Measurements from ENCODE around the gene PDLIM4.

PDLIM4 gene

DNA sequence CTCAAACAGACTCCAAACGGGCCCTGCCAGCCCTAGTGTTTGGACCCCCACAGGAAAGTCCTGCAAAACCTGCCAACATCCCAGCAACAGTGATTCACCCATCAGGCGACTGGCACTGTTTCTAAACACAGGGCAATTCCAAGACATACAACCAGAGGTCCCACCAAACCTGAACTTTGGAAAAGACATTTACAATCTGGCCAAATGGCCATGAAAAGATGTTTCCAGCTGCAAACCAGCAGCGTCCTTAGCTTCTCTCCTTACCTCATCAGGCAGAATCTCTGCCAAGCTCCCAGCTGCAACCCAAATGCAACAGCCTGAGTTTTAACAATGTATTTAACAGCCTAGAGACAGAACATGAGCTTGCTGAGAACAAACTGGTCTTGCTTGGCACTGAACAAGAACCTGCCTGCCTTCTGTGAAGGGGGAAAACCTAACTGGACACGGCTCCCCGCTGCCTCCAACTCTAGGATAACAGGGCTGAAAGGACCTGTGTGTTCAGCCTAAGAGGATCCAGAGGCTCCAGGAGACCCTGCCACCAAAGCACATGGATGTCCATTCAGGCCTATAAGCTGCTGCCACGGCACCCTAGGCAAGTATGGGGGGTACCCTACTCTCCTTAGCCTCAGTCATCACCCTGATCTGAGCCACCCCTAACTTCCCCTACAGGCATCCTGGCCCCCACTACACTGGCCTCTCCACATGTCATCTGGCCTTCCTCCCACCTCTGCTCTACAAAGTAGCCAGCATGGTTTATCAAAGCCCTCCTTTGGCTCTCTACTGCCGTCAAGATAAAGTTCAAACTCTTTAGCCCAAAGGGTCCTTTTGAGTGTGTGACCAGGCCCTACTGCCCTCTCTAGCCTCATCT, 35.5 kb upstream of the PDLIM4 start:
- no peak overlapping the region for H3K27ac ChIP-seq
- TF ChIP-seq, protein P1, sequence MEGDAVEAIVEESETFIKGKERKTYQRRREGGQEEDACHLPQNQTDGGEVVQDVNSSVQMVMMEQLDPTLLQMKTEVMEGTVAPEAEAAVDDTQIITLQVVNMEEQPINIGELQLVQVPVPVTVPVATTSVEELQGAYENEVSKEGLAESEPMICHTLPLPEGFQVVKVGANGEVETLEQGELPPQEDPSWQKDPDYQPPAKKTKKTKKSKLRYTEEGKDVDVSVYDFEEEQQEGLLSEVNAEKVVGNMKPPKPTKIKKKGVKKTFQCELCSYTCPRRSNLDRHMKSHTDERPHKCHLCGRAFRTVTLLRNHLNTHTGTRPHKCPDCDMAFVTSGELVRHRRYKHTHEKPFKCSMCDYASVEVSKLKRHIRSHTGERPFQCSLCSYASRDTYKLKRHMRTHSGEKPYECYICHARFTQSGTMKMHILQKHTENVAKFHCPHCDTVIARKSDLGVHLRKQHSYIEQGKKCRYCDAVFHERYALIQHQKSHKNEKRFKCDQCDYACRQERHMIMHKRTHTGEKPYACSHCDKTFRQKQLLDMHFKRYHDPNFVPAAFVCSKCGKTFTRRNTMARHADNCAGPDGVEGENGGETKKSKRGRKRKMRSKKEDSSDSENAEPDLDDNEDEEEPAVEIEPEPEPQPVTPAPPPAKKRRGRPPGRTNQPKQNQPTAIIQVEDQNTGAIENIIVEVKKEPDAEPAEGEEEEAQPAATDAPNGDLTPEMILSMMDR (IDR thresholded peaks at IDR 0.05), result no peak
- TF ChIP-seq ZFX (IDR thresholded peaks at IDR 0.05; ENCODE audit: borderline replicate concordance), result no peak

DNA sequence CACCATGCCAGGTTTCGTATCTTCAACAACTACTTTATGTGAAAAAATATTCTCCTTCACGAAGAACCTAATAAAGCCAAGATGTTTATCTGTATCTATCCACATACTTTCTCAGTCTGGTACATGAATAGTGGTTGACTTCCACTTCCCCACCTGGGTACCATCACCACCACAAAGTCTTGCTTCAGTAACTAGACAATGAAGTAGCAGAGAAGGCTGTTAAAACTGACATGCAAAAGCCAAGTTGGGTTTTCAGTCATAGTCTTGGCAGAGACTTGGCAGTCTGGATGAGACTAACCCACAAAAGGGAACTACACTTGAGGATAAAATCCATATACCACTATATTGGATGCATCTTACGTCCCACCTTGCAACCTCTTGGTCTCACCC, 34.9 kb upstream of the PDLIM4 start:
- no peak overlapping the region for H3K27ac ChIP-seq
- TF ChIP-seq, protein P1 (IDR thresholded peaks at IDR 0.05), result no peak
- TF ChIP-seq ZFX (IDR thresholded peaks at IDR 0.05; ENCODE audit: borderline replicate concordance), result no peak

DNA sequence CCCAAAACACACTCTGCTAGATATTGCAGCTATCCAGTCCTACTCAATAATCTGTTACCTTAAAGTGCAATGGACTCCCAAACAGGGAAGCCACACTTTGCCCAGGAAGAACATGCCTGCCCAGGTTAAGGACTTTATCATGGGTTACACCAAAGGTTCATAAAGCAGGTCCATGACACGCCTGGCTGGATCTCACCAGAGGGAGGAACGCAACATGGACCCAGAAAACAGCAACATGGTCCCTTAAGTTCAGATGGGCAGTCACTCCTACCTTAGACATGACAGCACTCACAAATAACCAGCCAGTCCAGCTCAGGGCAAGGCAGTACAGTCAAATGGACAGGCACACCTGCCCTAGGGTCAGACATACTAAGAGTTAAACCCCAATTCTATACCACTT, 33.6 kb upstream of the PDLIM4 start:
- H3K27ac ChIP-seq, result no peak overlapping the region

DNA sequence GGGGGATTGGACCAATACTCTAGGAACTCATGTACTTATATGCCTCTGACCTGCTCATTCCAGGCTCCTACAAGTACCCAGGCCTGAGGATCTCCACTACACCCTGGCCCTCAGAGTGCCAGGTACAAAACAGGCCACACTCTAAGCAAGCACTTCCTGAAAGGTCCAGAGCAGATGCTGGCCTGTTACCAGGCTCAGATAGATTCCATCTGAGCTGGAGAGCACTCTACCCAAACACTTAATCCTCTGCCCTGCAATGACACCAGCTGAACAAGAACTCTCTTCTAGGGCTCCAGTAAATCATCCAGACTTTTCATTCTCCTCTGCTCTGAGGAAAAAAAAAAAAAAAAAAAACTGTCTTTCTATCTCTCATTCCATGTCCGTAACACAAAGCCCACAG, 32.8 kb upstream of the PDLIM4 start:
- no peak overlapping the region for H3K27ac ChIP-seq
- TF ChIP-seq ZFX (IDR thresholded peaks at IDR 0.05; ENCODE audit: borderline replicate concordance), result no peak
- TF ChIP-seq, protein P1 (IDR thresholded peaks at IDR 0.05), result no peak

More for the DNA sequence above, 33.6 kb upstream of the PDLIM4 start:
- TF ChIP-seq, protein P1 (IDR thresholded peaks at IDR 0.05), result no peak
- TF ChIP-seq ZFX (IDR thresholded peaks at IDR 0.05; ENCODE audit: borderline replicate concordance), result no peak

DNA sequence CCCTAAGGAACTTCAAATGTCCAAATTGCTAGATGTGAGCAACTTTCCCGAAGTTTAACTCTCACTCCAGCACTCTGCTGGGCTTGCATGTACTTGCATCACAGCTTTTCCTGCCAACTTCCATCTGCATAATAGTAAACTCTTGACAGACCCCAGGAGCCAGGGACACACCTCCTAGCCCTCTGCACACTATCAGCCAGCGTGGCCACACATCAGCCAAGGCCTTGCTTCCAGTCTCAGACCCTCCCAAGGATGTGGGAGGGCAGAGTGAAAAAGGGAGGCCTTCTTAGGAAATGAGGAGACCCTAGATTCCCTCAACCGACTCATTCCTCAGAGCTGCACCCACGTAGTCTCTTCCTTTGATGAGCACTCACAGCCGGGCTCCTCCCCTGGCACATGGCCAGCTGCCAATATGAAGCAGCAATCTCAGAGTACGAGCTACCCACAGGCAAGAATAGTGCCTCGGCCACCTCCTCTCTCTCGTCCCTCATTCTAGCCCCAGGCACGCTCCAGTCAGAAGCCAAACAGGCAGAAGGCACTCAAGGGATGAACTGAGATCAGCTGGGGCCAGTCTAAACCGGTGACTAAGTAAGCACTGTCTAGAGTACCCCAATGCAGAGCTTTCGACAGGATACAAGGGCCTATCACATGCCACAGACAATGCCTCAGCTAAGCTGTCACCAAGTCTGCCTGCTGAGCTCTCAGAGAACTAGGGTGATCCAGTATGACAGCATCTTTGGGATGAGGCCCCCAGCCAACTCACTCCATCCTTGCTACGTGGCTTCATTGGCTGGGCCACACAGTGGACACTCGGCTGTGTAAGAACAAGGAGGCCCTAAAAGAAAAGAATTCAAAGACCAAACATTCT, 32.1 kb upstream of the PDLIM4 start:
- TF ChIP-seq, protein P1 (IDR thresholded peaks at IDR 0.05), result no peak
- no peak for TF ChIP-seq ZFX (IDR thresholded peaks at IDR 0.05; ENCODE audit: borderline replicate concordance)
- no peak overlapping the region for H3K27ac ChIP-seq

DNA sequence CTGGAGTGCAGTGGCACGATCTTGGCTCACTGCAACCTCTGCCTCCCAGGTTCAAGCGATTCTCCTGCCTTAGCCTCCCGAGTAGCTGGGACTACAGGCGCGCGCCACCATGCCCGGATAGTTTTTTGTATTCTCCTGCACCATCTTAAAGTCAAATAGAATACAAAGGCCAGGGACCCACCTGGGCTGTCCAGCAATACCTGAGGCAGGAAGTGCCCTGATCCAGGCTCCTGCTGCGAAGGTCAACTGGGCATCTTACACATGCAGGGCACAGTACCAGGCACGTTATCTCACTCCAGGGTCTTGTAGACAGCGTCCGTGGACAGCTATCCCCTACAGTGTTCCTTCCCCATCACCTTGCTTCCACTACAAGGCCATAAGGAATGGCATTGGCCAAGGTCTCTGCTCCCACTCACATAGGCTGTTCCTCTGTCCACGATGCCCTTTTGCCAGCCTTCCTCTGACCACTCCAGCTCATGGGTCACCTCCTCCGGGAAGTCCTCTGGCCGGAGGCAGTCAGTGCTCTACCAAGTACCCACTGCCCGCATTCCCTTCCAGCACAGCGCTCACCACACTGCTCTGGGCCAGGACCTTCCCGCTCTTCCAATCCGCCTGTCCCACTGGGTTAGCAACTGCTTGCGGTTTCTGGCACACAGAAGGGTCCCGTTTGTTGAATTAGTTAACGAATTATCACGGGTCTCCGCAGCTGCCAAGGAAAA, 30.8 kb upstream of the PDLIM4 start:
- TF ChIP-seq, protein P1 (IDR thresholded peaks at IDR 0.05), result no peak
- no peak for TF ChIP-seq ZFX (IDR thresholded peaks at IDR 0.05; ENCODE audit: borderline replicate concordance)
- H3K27ac ChIP-seq, result peak overlapping the region; percentile 58; the same call in 1 of the 2 replicates

Measured in 22Rv1 (cell line).